Endothelial cell of umbilical vein (primary cell): ENCODE data around the gene ADD1. TPM values are rescaled to one million over a fixed set of nuclear protein-coding genes. Genes with fewer than 3 reads are reported as not detected.

ENCODE experiments used
- BruUV-seq: library from RNA; stranded (reverse); fragments of 400-500 nt; replicated peaks from 2 replicates; lab custom pipeline; 2021; lab: Mats Ljungman, UMichigan
- CTCF ChIA-PET: fragments of 300-600, 350-600 bp; sonication (Branson Sonifier 250); formaldehyde crosslinking; loops from one replicate; lab custom pipeline; 2021; ENCODE audit warnings: antibody characterized with exemption, inconsistent platforms; lab: Charles Lee
- POLR2A ChIA-PET: fragments of 300-600, 350-600 bp; sonication (Branson Sonifier 250); formaldehyde crosslinking; loops from one replicate; lab custom pipeline; 2021; ENCODE audit warnings: antibody characterized with exemption, inconsistent platforms; lab: Charles Lee
- DNase-seq: peaks from one replicate; pipeline ENCODE4 v3.0.0-alpha.2; 2011; ENCODE audit warnings: low read depth, low spot score
- FAIRE-seq: peaks from 2 replicates; lab custom pipeline; 2011; peaks lifted over from hg19 to GRCh38; lab: Jason Lieb, UNC
- H2AFZ ChIP-seq: 2 replicates; pipeline ENCODE4 v1.6.0; 2012; ENCODE audit warnings: low read depth, low read length, control low read depth, inconsistent platforms
- H3K27ac ChIP-seq: 2 replicates; pipeline ENCODE4 v1.5.1; 2011; ENCODE audit warnings: low read depth, mild to moderate bottlenecking, control low read depth, low read length, moderate library complexity; ENCODE audit not compliant: insufficient read depth
- H3K27me3 ChIP-seq, 2 experiments: 2 replicates each; pipeline versions ENCODE4 v1.6.0 to v1.6.1; 2011; ENCODE audit warnings: low read length in 2 of 2, mixed read lengths in 1 of 2; ENCODE audit not compliant: control insufficient read depth in 2 of 2, insufficient read depth in 2 of 2
- H3K36me3 ChIP-seq, 2 experiments: 2 replicates in 1 of 2; 3 replicates in 1 of 2; pipeline ENCODE4 v1.5.1; 2011; ENCODE audit warnings: low read length in 2 of 2, mild to moderate bottlenecking in 1 of 2, moderate library complexity in 1 of 2; ENCODE audit not compliant: control insufficient read depth in 2 of 2, insufficient read depth in 2 of 2; ENCODE audit errors: extremely low read depth in 1 of 2
- H3K4me1 ChIP-seq: 3 replicates; pipeline ENCODE4 v1.5.1; 2011; ENCODE audit warnings: mild to moderate bottlenecking, low read length; ENCODE audit not compliant: control insufficient read depth, insufficient read depth; ENCODE audit errors: extremely low read depth
- H3K4me2 ChIP-seq: 2 replicates; pipeline ENCODE4 v1.6.1; 2011; ENCODE audit warnings: low read length, control low read depth, mixed read lengths; ENCODE audit not compliant: insufficient read depth
- H3K4me3 ChIP-seq, 3 experiments: fragments of 200-600 bp in 1 of 3; sonication (generic), shearing (Covaris generic) in 1 of 3; replicated peaks in 1 of 3; 2 replicates each; pipeline ENCODE4 v1.5.1; 2011 to 2016; ENCODE audit warnings: control low read depth in 3 of 3, low read length in 3 of 3, mild to moderate bottlenecking in 2 of 3, inconsistent platforms in 1 of 3, low read depth in 1 of 3, moderate library complexity in 1 of 3; ENCODE audit not compliant: insufficient read depth in 1 of 3
- H3K79me2 ChIP-seq: 2 replicates; pipeline ENCODE4 v1.6.0; 2012; ENCODE audit warnings: low read length, inconsistent platforms; ENCODE audit not compliant: control insufficient read depth, insufficient read depth
- H3K9ac ChIP-seq: replicated peaks from 2 replicates; pipeline ENCODE3; 2011; ENCODE audit warnings: low read length, control low read depth; ENCODE audit not compliant: insufficient read depth; ENCODE audit errors: extremely low read depth
- H3K9me1 ChIP-seq: replicated peaks from 3 replicates; pipeline ENCODE4 v1.6.0; 2011; ENCODE audit warnings: mild to moderate bottlenecking, low read length; ENCODE audit not compliant: control insufficient read depth, insufficient read depth; ENCODE audit errors: extremely low read depth
- H3K9me3 ChIP-seq: replicated peaks from 2 replicates; pipeline ENCODE4 v1.5.1; 2012; ENCODE audit warnings: low read length, inconsistent platforms; ENCODE audit not compliant: control insufficient read depth, insufficient read depth
- H4K20me1 ChIP-seq: replicated peaks from 2 replicates; pipeline ENCODE3; 2011; ENCODE audit warnings: mild to moderate bottlenecking, low read length; ENCODE audit not compliant: control insufficient read depth, insufficient read depth; ENCODE audit errors: extremely low read depth
- EZH2 ChIP-seq: IDR thresholded peaks from 2 replicates; pipeline ENCODE4 v1.6.1; 2012; ENCODE audit warnings: borderline replicate concordance, low read depth, mild to moderate bottlenecking, moderate library complexity, low read length, inconsistent platforms; ENCODE audit not compliant: severe bottlenecking
- FOS ChIP-seq: IDR thresholded peaks from 2 replicates; pipeline ENCODE4 v1.6.1; 2011; ENCODE audit warnings: mild to moderate bottlenecking, low read length, moderate library complexity, borderline replicate concordance; ENCODE audit not compliant: insufficient read depth
- GATA2 ChIP-seq: IDR thresholded peaks from 2 replicates; pipeline ENCODE4 v1.7.0; 2011; ENCODE audit warnings: low read depth, mild to moderate bottlenecking, moderate library complexity, mixed read lengths, low read length; ENCODE audit not compliant: insufficient read length, insufficient read depth
- JUN ChIP-seq: IDR thresholded peaks from 2 replicates; pipeline ENCODE4 v1.6.1; 2011; ENCODE audit warnings: borderline replicate concordance, low read depth; ENCODE audit not compliant: insufficient read length, insufficient read depth
- MAX ChIP-seq: IDR thresholded peaks from 2 replicates; pipeline ENCODE4 v1.6.1; 2011; ENCODE audit not compliant: insufficient read depth, insufficient read length
- MYC ChIP-seq: IDR thresholded peaks from one replicate; pipeline ENCODE4 v1.6.1; 2011; ENCODE audit warnings: mild to moderate bottlenecking, low read depth, low read length
- POLR2A ChIP-seq: IDR thresholded peaks from 2 replicates; pipeline ENCODE4 v1.6.1; 2012; ENCODE audit warnings: low read depth, mild to moderate bottlenecking, control low read depth, low read length
- POLR2AphosphoS5 ChIP-seq: IDR thresholded peaks from 2 replicates; pipeline ENCODE4 v1.6.1; 2012; ENCODE audit warnings: low read depth, mild to moderate bottlenecking, control low read depth, low read length, moderate library complexity; ENCODE audit not compliant: insufficient read depth
- dilution Hi-C: fragments of 300-500 bp; cut with MboI; formaldehyde crosslinking; loops from one replicate; pipeline ENCODE4 v1.15.0; 2019; ENCODE audit warnings: low sequenced_read_pairs; ENCODE audit not compliant: extremely low pct_ligation_motif_present
- intact Hi-C: fragments of 100-400 bp; cut with micrococcal nuclease; formaldehyde crosslinking; loops from one replicate; pipeline ENCODE4 v1.10.0; 2022
- polyA plus RNA-seq, 4 experiments: library from polyadenylated mRNA; depleted of rRNA in 3 of 4; stranded (reverse) in 3 of 4; unstranded in 1 of 4; fragments of >200 nt; gene quantifications; 2 replicates each; pipeline versions ENCODE4 v1.2.1 to v1.2.3, GENCODE V29; 2011 to 2012; ENCODE audit warnings: missing spikeins in 1 of 4
- total RNA-seq: library from RNA; stranded (reverse); gene quantifications from 2 replicates; pipeline ENCODE4 v1.2.3, GENCODE V29; 2021
- TF ChIP-seq, protein P1 (sequence below), 2 donors: IDR thresholded peaks; 1 replicate in 1 of 2; 2 replicates in 1 of 2; pipeline ENCODE4 v1.5.1; 2011; ENCODE audit warnings: low read length in 2 of 2, mild to moderate bottlenecking in 2 of 2, moderate library complexity in 2 of 2, control low read depth in 1 of 2, inconsistent platforms in 1 of 2, low read depth in 1 of 2; ENCODE audit not compliant: insufficient read depth in 1 of 2; ENCODE audit errors: extremely low read depth in 1 of 2

ADD1 gene
- total and polyA plus RNA-seq, 2 donors (not counting 3 experiments of a cell fraction or from before 2014, with no cell fraction given) = 219 to 305 TPM

- peaks cover 83% of the 10 kb centered on the region for H3K79me2 ChIP-seq
- H3K9me3 ChIP-seq = no peaks in the 10 kb centered on the region
- no peaks in the 10 kb centered on the region for H3K9me1 ChIP-seq
- no peak for FAIRE-seq
- intact Hi-C loops = no loop called here
- dilution Hi-C loops = no loop called here
- no peaks in the 10 kb centered on the region for H3K36me3 ChIP-seq
- TF ChIP-seq POLR2AphosphoS5 = no peak
- TF ChIP-seq, protein P1, sequence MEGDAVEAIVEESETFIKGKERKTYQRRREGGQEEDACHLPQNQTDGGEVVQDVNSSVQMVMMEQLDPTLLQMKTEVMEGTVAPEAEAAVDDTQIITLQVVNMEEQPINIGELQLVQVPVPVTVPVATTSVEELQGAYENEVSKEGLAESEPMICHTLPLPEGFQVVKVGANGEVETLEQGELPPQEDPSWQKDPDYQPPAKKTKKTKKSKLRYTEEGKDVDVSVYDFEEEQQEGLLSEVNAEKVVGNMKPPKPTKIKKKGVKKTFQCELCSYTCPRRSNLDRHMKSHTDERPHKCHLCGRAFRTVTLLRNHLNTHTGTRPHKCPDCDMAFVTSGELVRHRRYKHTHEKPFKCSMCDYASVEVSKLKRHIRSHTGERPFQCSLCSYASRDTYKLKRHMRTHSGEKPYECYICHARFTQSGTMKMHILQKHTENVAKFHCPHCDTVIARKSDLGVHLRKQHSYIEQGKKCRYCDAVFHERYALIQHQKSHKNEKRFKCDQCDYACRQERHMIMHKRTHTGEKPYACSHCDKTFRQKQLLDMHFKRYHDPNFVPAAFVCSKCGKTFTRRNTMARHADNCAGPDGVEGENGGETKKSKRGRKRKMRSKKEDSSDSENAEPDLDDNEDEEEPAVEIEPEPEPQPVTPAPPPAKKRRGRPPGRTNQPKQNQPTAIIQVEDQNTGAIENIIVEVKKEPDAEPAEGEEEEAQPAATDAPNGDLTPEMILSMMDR (IDR thresholded peaks at IDR 0.05; ENCODE audit: extremely low read depth in 1 of 2, insufficient read depth in 1 of 2, low read depth in 1 of 2, low read length in 2 of 2) = no peak
- no peak for TF ChIP-seq EZH2
- TF ChIP-seq FOS = no peak
- TF ChIP-seq MYC = no peak
- TF ChIP-seq MAX = no peak
- no peak for TF ChIP-seq GATA2
- TF ChIP-seq JUN = no peak
- TF ChIP-seq POLR2A = no peak
- ChIA-PET POLR2A (no interaction called here), CTCF (interaction anchor here (1.6 to 1.8 kb wide), 2 partner anchors 9 to 43 kb away, joined by 3 to 5 read pairs; no protein-coding TSS in a partner anchor)
- H3K4me1 ChIP-seq = peaks cover 12% of the 10 kb centered on the region
- H4K20me1 ChIP-seq = peaks cover 11% of the 10 kb centered on the region
- no peaks in the 10 kb centered on the region for H3K27me3 ChIP-seq
- H3K27ac ChIP-seq = no peak overlapping the region
- H3K9ac ChIP-seq = no peak overlapping the region
- DNase-seq = no peak
- H2AFZ ChIP-seq = no peak overlapping the region
- BruUV-seq = no TSS peak
- no peak overlapping the region for H3K4me3 ChIP-seq
- no peak overlapping the region for H3K4me2 ChIP-seq
These were observed 4.8 kb downstream of the ADD1 start for GRCh38 chr4:2848449-2848848.
